Endothelial cell of umbilical vein (primary cell): ENCODE results near the gene C1QL2. TPM values are rescaled to one million over a fixed set of nuclear protein-coding genes. Genes with fewer than 3 reads are reported as not detected.

Source experiments
- BruUV-seq: library from RNA; stranded (reverse); fragments of 400-500 nt; replicated peaks from 2 replicates; lab custom pipeline; 2021; lab: Mats Ljungman, UMichigan
- CTCF ChIA-PET: fragments of 300-600, 350-600 bp; sonication (Branson Sonifier 250); formaldehyde crosslinking; loops from one replicate; lab custom pipeline; 2021; ENCODE audit warnings: antibody characterized with exemption, inconsistent platforms; lab: Charles Lee
- POLR2A ChIA-PET: fragments of 300-600, 350-600 bp; sonication (Branson Sonifier 250); formaldehyde crosslinking; loops from one replicate; lab custom pipeline; 2021; ENCODE audit warnings: antibody characterized with exemption, inconsistent platforms; lab: Charles Lee
- DNase-seq: peaks from one replicate; pipeline ENCODE4 v3.0.0-alpha.2; 2011; ENCODE audit warnings: low read depth, low spot score
- FAIRE-seq: peaks from 2 replicates; lab custom pipeline; 2011; peaks lifted over from hg19 to GRCh38; lab: Jason Lieb, UNC
- H2AFZ ChIP-seq: 2 replicates; pipeline ENCODE4 v1.6.0; 2012; ENCODE audit warnings: low read depth, low read length, control low read depth, inconsistent platforms
- H3K27ac ChIP-seq: 2 replicates; pipeline ENCODE4 v1.5.1; 2011; ENCODE audit warnings: low read depth, mild to moderate bottlenecking, control low read depth, low read length, moderate library complexity; ENCODE audit not compliant: insufficient read depth
- H3K27me3 ChIP-seq, 2 experiments: 2 replicates each; pipeline versions ENCODE4 v1.6.0 to v1.6.1; 2011; ENCODE audit warnings: low read length in 2 of 2, mixed read lengths in 1 of 2; ENCODE audit not compliant: control insufficient read depth in 2 of 2, insufficient read depth in 2 of 2
- H3K36me3 ChIP-seq, 2 experiments: 2 replicates in 1 of 2; 3 replicates in 1 of 2; pipeline ENCODE4 v1.5.1; 2011; ENCODE audit warnings: low read length in 2 of 2, mild to moderate bottlenecking in 1 of 2, moderate library complexity in 1 of 2; ENCODE audit not compliant: control insufficient read depth in 2 of 2, insufficient read depth in 2 of 2; ENCODE audit errors: extremely low read depth in 1 of 2
- H3K4me1 ChIP-seq: 3 replicates; pipeline ENCODE4 v1.5.1; 2011; ENCODE audit warnings: mild to moderate bottlenecking, low read length; ENCODE audit not compliant: control insufficient read depth, insufficient read depth; ENCODE audit errors: extremely low read depth
- H3K4me2 ChIP-seq: 2 replicates; pipeline ENCODE4 v1.6.1; 2011; ENCODE audit warnings: low read length, control low read depth, mixed read lengths; ENCODE audit not compliant: insufficient read depth
- H3K4me3 ChIP-seq, 3 experiments: fragments of 200-600 bp in 1 of 3; sonication (generic), shearing (Covaris generic) in 1 of 3; replicated peaks in 1 of 3; 2 replicates each; pipeline ENCODE4 v1.5.1; 2011 to 2016; ENCODE audit warnings: control low read depth in 3 of 3, low read length in 3 of 3, mild to moderate bottlenecking in 2 of 3, inconsistent platforms in 1 of 3, low read depth in 1 of 3, moderate library complexity in 1 of 3; ENCODE audit not compliant: insufficient read depth in 1 of 3
- H3K79me2 ChIP-seq: 2 replicates; pipeline ENCODE4 v1.6.0; 2012; ENCODE audit warnings: low read length, inconsistent platforms; ENCODE audit not compliant: control insufficient read depth, insufficient read depth
- H3K9ac ChIP-seq: replicated peaks from 2 replicates; pipeline ENCODE3; 2011; ENCODE audit warnings: low read length, control low read depth; ENCODE audit not compliant: insufficient read depth; ENCODE audit errors: extremely low read depth
- H3K9me1 ChIP-seq: replicated peaks from 3 replicates; pipeline ENCODE4 v1.6.0; 2011; ENCODE audit warnings: mild to moderate bottlenecking, low read length; ENCODE audit not compliant: control insufficient read depth, insufficient read depth; ENCODE audit errors: extremely low read depth
- H3K9me3 ChIP-seq: replicated peaks from 2 replicates; pipeline ENCODE4 v1.5.1; 2012; ENCODE audit warnings: low read length, inconsistent platforms; ENCODE audit not compliant: control insufficient read depth, insufficient read depth
- H4K20me1 ChIP-seq: replicated peaks from 2 replicates; pipeline ENCODE3; 2011; ENCODE audit warnings: mild to moderate bottlenecking, low read length; ENCODE audit not compliant: control insufficient read depth, insufficient read depth; ENCODE audit errors: extremely low read depth
- EZH2 ChIP-seq: IDR thresholded peaks from 2 replicates; pipeline ENCODE4 v1.6.1; 2012; ENCODE audit warnings: borderline replicate concordance, low read depth, mild to moderate bottlenecking, moderate library complexity, low read length, inconsistent platforms; ENCODE audit not compliant: severe bottlenecking
- FOS ChIP-seq: IDR thresholded peaks from 2 replicates; pipeline ENCODE4 v1.6.1; 2011; ENCODE audit warnings: mild to moderate bottlenecking, low read length, moderate library complexity, borderline replicate concordance; ENCODE audit not compliant: insufficient read depth
- GATA2 ChIP-seq: IDR thresholded peaks from 2 replicates; pipeline ENCODE4 v1.7.0; 2011; ENCODE audit warnings: low read depth, mild to moderate bottlenecking, moderate library complexity, mixed read lengths, low read length; ENCODE audit not compliant: insufficient read length, insufficient read depth
- JUN ChIP-seq: IDR thresholded peaks from 2 replicates; pipeline ENCODE4 v1.6.1; 2011; ENCODE audit warnings: borderline replicate concordance, low read depth; ENCODE audit not compliant: insufficient read length, insufficient read depth
- MYC ChIP-seq: IDR thresholded peaks from one replicate; pipeline ENCODE4 v1.6.1; 2011; ENCODE audit warnings: mild to moderate bottlenecking, low read depth, low read length
- POLR2A ChIP-seq: IDR thresholded peaks from 2 replicates; pipeline ENCODE4 v1.6.1; 2012; ENCODE audit warnings: low read depth, mild to moderate bottlenecking, control low read depth, low read length
- POLR2AphosphoS5 ChIP-seq: IDR thresholded peaks from 2 replicates; pipeline ENCODE4 v1.6.1; 2012; ENCODE audit warnings: low read depth, mild to moderate bottlenecking, control low read depth, low read length, moderate library complexity; ENCODE audit not compliant: insufficient read depth
- dilution Hi-C: fragments of 300-500 bp; cut with MboI; formaldehyde crosslinking; loops from one replicate; pipeline ENCODE4 v1.15.0; 2019; ENCODE audit warnings: low sequenced_read_pairs; ENCODE audit not compliant: extremely low pct_ligation_motif_present
- intact Hi-C: fragments of 100-400 bp; cut with micrococcal nuclease; formaldehyde crosslinking; loops from one replicate; pipeline ENCODE4 v1.10.0; 2022
- polyA plus RNA-seq, 4 experiments: library from polyadenylated mRNA; depleted of rRNA in 3 of 4; stranded (reverse) in 3 of 4; unstranded in 1 of 4; fragments of >200 nt; gene quantifications; 2 replicates each; pipeline versions ENCODE4 v1.2.1 to v1.2.3, GENCODE V29; 2011 to 2012; ENCODE audit warnings: missing spikeins in 1 of 4
- total RNA-seq: library from RNA; stranded (reverse); gene quantifications from 2 replicates; pipeline ENCODE4 v1.2.3, GENCODE V29; 2021
- TF ChIP-seq, protein P1 (sequence below): IDR thresholded peaks from 2 replicates; pipeline ENCODE4 v1.6.1; 2011; ENCODE audit not compliant: insufficient read depth, insufficient read length
- TF ChIP-seq, protein P2 (sequence below), 2 donors: IDR thresholded peaks; 1 replicate in 1 of 2; 2 replicates in 1 of 2; pipeline ENCODE4 v1.5.1; 2011; ENCODE audit warnings: low read length in 2 of 2, mild to moderate bottlenecking in 2 of 2, moderate library complexity in 2 of 2, control low read depth in 1 of 2, inconsistent platforms in 1 of 2, low read depth in 1 of 2; ENCODE audit not compliant: insufficient read depth in 1 of 2; ENCODE audit errors: extremely low read depth in 1 of 2

C1QL2 gene
- total and polyA plus RNA-seq, 2 donors (not counting 3 experiments of a cell fraction or from before 2014, with no cell fraction given), result not detected

DNA sequence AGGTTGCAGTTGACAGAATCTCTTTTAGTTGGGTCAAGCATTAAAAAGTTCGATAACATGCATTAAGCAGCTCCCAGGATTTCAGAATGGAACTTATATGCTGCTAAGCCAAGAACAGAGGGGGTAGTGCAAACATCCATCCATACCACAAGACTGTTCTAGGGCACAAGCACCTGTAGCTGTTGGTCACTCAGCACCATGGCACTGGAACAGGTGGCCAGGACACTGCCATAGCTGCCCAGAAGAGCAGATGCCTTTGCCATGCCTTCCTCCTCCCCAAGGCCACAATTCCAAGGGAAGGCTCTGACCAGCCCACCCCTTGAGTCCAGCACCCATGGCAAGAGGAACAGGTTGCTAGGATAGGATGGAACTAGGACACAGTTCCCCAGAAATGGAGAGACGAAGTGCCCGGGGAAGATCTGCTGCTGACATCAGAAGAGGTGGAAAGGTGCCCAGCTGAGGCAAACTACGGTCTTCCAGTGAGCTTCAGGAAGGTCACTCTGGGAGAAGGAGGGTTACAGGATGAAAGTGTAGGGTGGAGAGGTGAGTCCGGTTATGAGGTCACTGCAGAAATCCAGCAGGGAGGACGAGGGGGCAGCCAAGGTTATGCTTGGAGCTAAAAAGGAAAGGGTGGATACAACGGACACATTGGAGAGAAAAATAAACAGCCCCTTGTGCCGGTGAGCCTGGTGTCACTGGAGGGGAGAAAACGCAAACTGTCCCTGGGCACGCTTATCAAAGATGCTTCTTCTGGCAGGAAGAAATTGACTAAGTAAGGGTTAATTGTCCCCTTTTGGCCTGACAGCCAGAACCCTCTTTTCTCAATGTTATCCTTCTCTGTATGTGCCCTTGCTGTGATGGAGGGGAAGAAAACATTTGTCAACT lies 41.9 kb downstream of the C1QL2 start:
- Histone ChIP-seq H3K9ac (no peak overlapping the region), H2AFZ (no peak overlapping the region), H3K4me3 (no peak overlapping the region), H3K4me1 (no peaks in the 10 kb centered on the region), H3K9me3 (no peaks in the 10 kb centered on the region), H3K79me2 (no peaks in the 10 kb centered on the region), H3K27ac (no peak overlapping the region), H3K9me1 (no peaks in the 10 kb centered on the region), H3K27me3 (no peaks in the 10 kb centered on the region), H3K4me2 (no peak overlapping the region), H4K20me1 (no peaks in the 10 kb centered on the region), H3K36me3 (no peaks in the 10 kb centered on the region)
- FAIRE-seq (no peak), DNase-seq (no peak)
- POLR2A ChIA-PET, result no interaction called here
- CTCF ChIA-PET, result no interaction called here
- intact Hi-C loops (no loop called here), dilution Hi-C loops (no loop called here)
- TF ChIP-seq POLR2AphosphoS5 (no peak), FOS (no peak), MYC (no peak), EZH2 (no peak), JUN (no peak), POLR2A (no peak), GATA2 (no peak)
- TF ChIP-seq, protein P1, sequence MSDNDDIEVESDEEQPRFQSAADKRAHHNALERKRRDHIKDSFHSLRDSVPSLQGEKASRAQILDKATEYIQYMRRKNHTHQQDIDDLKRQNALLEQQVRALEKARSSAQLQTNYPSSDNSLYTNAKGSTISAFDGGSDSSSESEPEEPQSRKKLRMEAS, result no peak
- TF ChIP-seq, protein P2, sequence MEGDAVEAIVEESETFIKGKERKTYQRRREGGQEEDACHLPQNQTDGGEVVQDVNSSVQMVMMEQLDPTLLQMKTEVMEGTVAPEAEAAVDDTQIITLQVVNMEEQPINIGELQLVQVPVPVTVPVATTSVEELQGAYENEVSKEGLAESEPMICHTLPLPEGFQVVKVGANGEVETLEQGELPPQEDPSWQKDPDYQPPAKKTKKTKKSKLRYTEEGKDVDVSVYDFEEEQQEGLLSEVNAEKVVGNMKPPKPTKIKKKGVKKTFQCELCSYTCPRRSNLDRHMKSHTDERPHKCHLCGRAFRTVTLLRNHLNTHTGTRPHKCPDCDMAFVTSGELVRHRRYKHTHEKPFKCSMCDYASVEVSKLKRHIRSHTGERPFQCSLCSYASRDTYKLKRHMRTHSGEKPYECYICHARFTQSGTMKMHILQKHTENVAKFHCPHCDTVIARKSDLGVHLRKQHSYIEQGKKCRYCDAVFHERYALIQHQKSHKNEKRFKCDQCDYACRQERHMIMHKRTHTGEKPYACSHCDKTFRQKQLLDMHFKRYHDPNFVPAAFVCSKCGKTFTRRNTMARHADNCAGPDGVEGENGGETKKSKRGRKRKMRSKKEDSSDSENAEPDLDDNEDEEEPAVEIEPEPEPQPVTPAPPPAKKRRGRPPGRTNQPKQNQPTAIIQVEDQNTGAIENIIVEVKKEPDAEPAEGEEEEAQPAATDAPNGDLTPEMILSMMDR (IDR thresholded peaks at IDR 0.05; ENCODE audit: extremely low read depth in 1 of 2, insufficient read depth in 1 of 2, low read depth in 1 of 2, low read length in 2 of 2), result no peak
- BruUV-seq, result no TSS peak
